Nephron progenitor cell (in vitro differentiated cells): ENCODE measurements around the gene LRBA.

Experiments
- DNase-seq: peaks from one replicate; pipeline ENCODE4 v3.0.0; 2021
- H3K27ac Mint-ChIP-seq: 2 replicates; pipeline ENCODE4 v1.8.0; 2021; ENCODE audit warnings: mild to moderate bottlenecking, moderate library complexity, mixed read lengths
- H3K27me3 Mint-ChIP-seq: 2 replicates; pipeline ENCODE4 v1.8.0; 2021; ENCODE audit warnings: mild to moderate bottlenecking, low read depth, mixed read lengths; ENCODE audit not compliant: poor library complexity
- H3K36me3 Mint-ChIP-seq: 2 replicates; pipeline ENCODE4 v1.8.0; 2021; ENCODE audit warnings: low read depth, mixed read lengths
- H3K4me1 Mint-ChIP-seq: 2 replicates; pipeline ENCODE4 v1.8.0; 2021; ENCODE audit warnings: mixed read lengths
- H3K4me3 Mint-ChIP-seq: 2 replicates; pipeline ENCODE4 v1.8.0; 2021; ENCODE audit warnings: mild to moderate bottlenecking, moderate library complexity, mixed read lengths
- H3K9me3 Mint-ChIP-seq: 2 replicates; pipeline ENCODE4 v1.8.0; 2021; ENCODE audit warnings: mild to moderate bottlenecking, moderate library complexity, mixed read lengths
- CTCF ChIP-seq: fragments of 200-600 bp; sonication (generic); IDR thresholded peaks from 2 replicates; pipeline ENCODE4 v1.5.0; 2021; ENCODE audit warnings: antibody characterized with exemption

LRBA gene

GRCh38 chr4:150381609-150382008 lies 633.5 kb downstream of the LRBA start:
- peaks cover 7% of the 10 kb centered on the region for H3K4me1 Mint-ChIP-seq
- no peak overlapping the region for H3K4me3 Mint-ChIP-seq
- H3K27me3 Mint-ChIP-seq: no peaks in the 10 kb centered on the region
- H3K9me3 Mint-ChIP-seq: no peaks in the 10 kb centered on the region
- no peak overlapping the region for H3K27ac Mint-ChIP-seq
- H3K36me3 Mint-ChIP-seq: no peaks in the 10 kb centered on the region
- no peak for TF ChIP-seq CTCF
- DNase-seq: no peak

GRCh38 chr4:150381036-150381435 lies 634.0 kb downstream of the LRBA start:
- no peak for TF ChIP-seq CTCF
- no peak for DNase-seq
- Mint-ChIP-seq H3K27ac (no peak overlapping the region), H3K4me1 (peaks cover 7% of the 10 kb centered on the region), H3K27me3 (no peaks in the 10 kb centered on the region), H3K36me3 (no peaks in the 10 kb centered on the region), H3K4me3 (no peak overlapping the region), H3K9me3 (no peaks in the 10 kb centered on the region)

- no peak overlapping the region for H3K4me3 Mint-ChIP-seq
- no peak for TF ChIP-seq CTCF
- DNase-seq: no peak
- H3K27me3 Mint-ChIP-seq: peaks cover 4% of the 10 kb centered on the region
- H3K27ac Mint-ChIP-seq: no peak overlapping the region
- H3K4me1 Mint-ChIP-seq: no peaks in the 10 kb centered on the region
- no peaks in the 10 kb centered on the region for H3K36me3 Mint-ChIP-seq
- H3K9me3 Mint-ChIP-seq: no peaks in the 10 kb centered on the region
Observed at GRCh38 chr4:150379454-150379853, 635.6 kb downstream of the LRBA start.

- peaks cover 4% of the 10 kb centered on the region for H3K27me3 Mint-ChIP-seq
- DNase-seq: no peak
- TF ChIP-seq CTCF: no peak
- no peak overlapping the region for H3K4me3 Mint-ChIP-seq
- peaks cover 3% of the 10 kb centered on the region for H3K9me3 Mint-ChIP-seq
- peaks cover 3% of the 10 kb centered on the region for H3K36me3 Mint-ChIP-seq
- no peaks in the 10 kb centered on the region for H3K4me1 Mint-ChIP-seq
- H3K27ac Mint-ChIP-seq: no peak overlapping the region
Observed at GRCh38 chr4:150375025-150375424, 640.1 kb downstream of the LRBA start.

GRCh38 chr4:150371869-150372268 lies 643.2 kb downstream of the LRBA start:
- H3K4me1 Mint-ChIP-seq: peaks cover 20% of the 10 kb centered on the region
- TF ChIP-seq CTCF: no peak
- no peak for DNase-seq
- peaks cover 3% of the 10 kb centered on the region for H3K36me3 Mint-ChIP-seq
- H3K27ac Mint-ChIP-seq: no peak overlapping the region
- H3K4me3 Mint-ChIP-seq: no peak overlapping the region
- H3K27me3 Mint-ChIP-seq: peaks cover 8% of the 10 kb centered on the region
- H3K9me3 Mint-ChIP-seq: peaks cover 3% of the 10 kb centered on the region

- Mint-ChIP-seq H3K4me1 (peaks cover 28% of the 10 kb centered on the region), H3K36me3 (peaks cover 3% of the 10 kb centered on the region), H3K4me3 (no peak overlapping the region), H3K27ac (no peak overlapping the region), H3K27me3 (peaks cover 4% of the 10 kb centered on the region), H3K9me3 (peaks cover 3% of the 10 kb centered on the region)
- DNase-seq: no peak
- TF ChIP-seq CTCF: no peak
Observed at GRCh38 chr4:150369434-150370380, 645.4 kb downstream of the LRBA start.
